Hematopoietic multipotent progenitor cell treated with erythropoietin and hydrocortisone succinate and interleukin-3 and kit ligand, for 6 days (in vitro differentiated cells): ENCODE data around the gene SP100.
"Not testable (repeated sequence)": the region's sequence is repeated elsewhere in the genome, so short reads cannot be mapped to it uniquely, and the experiment has no call there.

Experiments
- DNase-seq: peaks from one replicate; pipeline ENCODE4 v3.0.0-alpha.2; 2015

Gene SP100

GRCh38 chr2:230471074-230471473 lies 55.1 kb downstream of the SP100 start:
- DNase-seq: no peak

GRCh38 chr2:230472621-230473018 lies 56.6 kb downstream of the SP100 start:
- peak; percentile 10 for DNase-seq

- no peak for DNase-seq
These were observed 57.4 kb downstream of the SP100 start for GRCh38 chr2:230473378-230473777.

GRCh38 chr2:230475143-230475542 lies 59.1 kb downstream of the SP100 start:
- DNase-seq: no peak

GRCh38 chr2:230485801-230486341 lies 69.9 kb downstream of the SP100 start:
- DNase-seq: no peak

- not testable (repeated sequence) for DNase-seq
These were observed 75.2 kb downstream of the SP100 start for GRCh38 chr2:230491219-230491618.

GRCh38 chr2:230492107-230492506 lies 76.1 kb downstream of the SP100 start:
- DNase-seq: no peak

- no peak for DNase-seq
These were observed 79.0 kb downstream of the SP100 start for GRCh38 chr2:230494980-230495379.

GRCh38 chr2:230496891-230497290 lies 80.9 kb downstream of the SP100 start:
- no peak for DNase-seq

GRCh38 chr2:230498506-230499107 lies 82.6 kb downstream of the SP100 start:
- DNase-seq: no peak

- DNase-seq: no peak
These were observed 86.6 kb downstream of the SP100 start for GRCh38 chr2:230502593-230502992.

- no peak for DNase-seq
These were observed 87.8 kb downstream of the SP100 start for GRCh38 chr2:230503798-230504197.

GRCh38 chr2:230505162-230505561 lies 89.2 kb downstream of the SP100 start:
- DNase-seq: no peak

GRCh38 chr2:230512955-230513748 lies 97.2 kb downstream of the SP100 start:
- no peak for DNase-seq

- no peak for DNase-seq
These were observed 104.3 kb downstream of the SP100 start for GRCh38 chr2:230520061-230520874.

GRCh38 chr2:230520875-230521155 lies 104.8 kb downstream of the SP100 start:
- DNase-seq: no peak

- no peak for DNase-seq
These were observed 105.4 kb downstream of the SP100 start for GRCh38 chr2:230521386-230521785.

- no peak for DNase-seq
These were observed 109.7 kb downstream of the SP100 start for GRCh38 chr2:230525682-230526081.

- no peak for DNase-seq
These were observed 121.6 kb downstream of the SP100 start for GRCh38 chr2:230537531-230537976.

- no peak for DNase-seq
These were observed 124.3 kb downstream of the SP100 start for GRCh38 chr2:230540332-230540731.

- no peak for DNase-seq
These were observed 126.0 kb downstream of the SP100 start for GRCh38 chr2:230541934-230542380.

GRCh38 chr2:230542751-230543150 lies 126.8 kb downstream of the SP100 start:
- no peak for DNase-seq

- DNase-seq: no peak
These were observed 136.2 kb downstream of the SP100 start for GRCh38 chr2:230552181-230552580.

- no peak for DNase-seq
These were observed 141.1 kb downstream of the SP100 start for GRCh38 chr2:230557065-230557464.
